GM18868 (cell line): ENCODE data around the gene KDM3B.

Experiments used
- ATAC-seq: cut with Tn5 transposase; IDR thresholded peaks from one replicate; pipeline ENCODE4 v1.9.1; 2021; ENCODE audit warnings: mild to moderate bottlenecking, moderate library complexity; ENCODE audit not compliant: unreplicated experiment

The KDM3B gene

GRCh38 chr5:138448481-138449398 lies 96.3 kb downstream of the KDM3B start:
- no peak for ATAC-seq

GRCh38 chr5:138449501-138450239 lies 97.2 kb downstream of the KDM3B start:
- ATAC-seq, result peak; percentile 79

GRCh38 chr5:138450971-138451370 lies 98.5 kb downstream of the KDM3B start:
- no peak for ATAC-seq

- no peak for ATAC-seq
Observed at GRCh38 chr5:138452720-138453119, 100.2 kb downstream of the KDM3B start.

GRCh38 chr5:138453590-138453989 lies 101.1 kb downstream of the KDM3B start:
- ATAC-seq, result no peak

GRCh38 chr5:138454121-138454520 lies 101.6 kb downstream of the KDM3B start:
- ATAC-seq, result no peak

- ATAC-seq, result no peak
Observed at GRCh38 chr5:138455232-138455930, 102.9 kb downstream of the KDM3B start.

- ATAC-seq, result no peak
Observed at GRCh38 chr5:138457531-138458275, 105.2 kb downstream of the KDM3B start.

- no peak for ATAC-seq
Observed at GRCh38 chr5:138458384-138458783, 105.9 kb downstream of the KDM3B start.

- no peak for ATAC-seq
Observed at GRCh38 chr5:138458856-138459255, 106.4 kb downstream of the KDM3B start.

- no peak for ATAC-seq
Observed at GRCh38 chr5:138459311-138459933, 106.9 kb downstream of the KDM3B start.

GRCh38 chr5:138460032-138460693 lies 107.7 kb downstream of the KDM3B start:
- no peak for ATAC-seq

- no peak for ATAC-seq
Observed at GRCh38 chr5:138461343-138462125, 109.0 kb downstream of the KDM3B start.

GRCh38 chr5:138463419-138464007 lies 111.0 kb downstream of the KDM3B start:
- ATAC-seq, result no peak

GRCh38 chr5:138464008-138464387 lies 111.5 kb downstream of the KDM3B start:
- ATAC-seq, result peak; percentile 49

- peak; percentile 73 for ATAC-seq
Observed at GRCh38 chr5:138464388-138465260, 112.1 kb downstream of the KDM3B start.

- peak; percentile 60 for ATAC-seq
Observed at GRCh38 chr5:138465261-138466124, 113.0 kb downstream of the KDM3B start, which contains the start of gene EGR1. Gene EGR1, plus strand, starts transcription at chr5:138465479. Its CDS starts 283 bp downstream, at chr5:138465762.
